ENCODE data around the gene IL20RB.
"Not testable (repeated sequence)": the region's sequence is repeated elsewhere in the genome, so short reads cannot be mapped to it uniquely, and the experiment has no call there.

Gene IL20RB

GRCh38 chr3:136943436-136943835 is 14.3 kb upstream of the IL20RB start:
- in situ Hi-C loops (cut with MboI; ENCODE audit: low sequenced_read_pairs) = no loop called here

DNA sequence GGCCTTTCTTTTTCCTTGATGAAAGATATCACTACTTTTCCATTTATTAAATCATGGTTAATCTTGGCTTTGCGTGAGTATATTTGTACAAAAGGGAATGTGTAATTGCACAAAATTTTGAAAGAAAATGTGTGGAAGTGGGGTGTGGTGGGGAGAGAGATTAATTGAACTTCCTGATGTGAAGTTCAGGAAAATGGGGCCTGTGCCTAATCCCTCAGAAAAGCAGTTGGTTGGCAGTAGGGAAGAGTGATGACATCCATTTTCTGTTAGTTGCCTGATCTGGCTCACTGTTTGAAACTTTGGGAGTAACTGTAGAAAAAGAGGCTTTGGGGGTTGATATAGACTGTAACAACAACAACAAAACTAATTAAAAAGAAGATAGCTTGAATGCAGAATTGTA is 10.8 kb upstream of the IL20RB start:
- in situ Hi-C loops (cut with MboI; ENCODE audit: low sequenced_read_pairs) = no loop called here

- in situ Hi-C loops (cut with MboI; ENCODE audit: low sequenced_read_pairs) = no loop called here
Measured at GRCh38 chr3:136947477-136947876, 10.3 kb upstream of the IL20RB start.

DNA sequence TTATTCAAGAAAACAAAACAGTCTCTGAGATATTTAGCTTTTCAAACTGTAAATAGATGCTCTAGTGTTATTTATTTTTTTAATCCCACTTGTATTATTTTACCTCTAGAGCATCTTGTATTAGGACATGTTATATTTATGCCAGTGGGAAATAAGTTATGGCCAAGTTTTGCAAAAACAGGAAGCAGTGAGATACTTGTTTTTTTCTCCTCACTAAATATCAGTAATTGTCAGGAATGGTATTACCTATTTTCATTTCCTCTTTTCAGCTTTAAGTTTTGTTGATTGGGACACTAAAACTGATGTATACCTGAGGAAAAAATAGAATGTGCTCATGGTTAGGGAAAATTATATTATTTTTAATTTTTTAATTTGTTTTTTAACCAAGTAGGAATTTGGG is 8.6 kb upstream of the IL20RB start:
- in situ Hi-C loops (cut with MboI; ENCODE audit: low sequenced_read_pairs) = no loop called here

GRCh38 chr3:136949708-136950107 is 8.1 kb upstream of the IL20RB start:
- in situ Hi-C loops (cut with MboI; ENCODE audit: low sequenced_read_pairs) = no loop called here

GRCh38 chr3:136950623-136951022 is 7.2 kb upstream of the IL20RB start:
- in situ Hi-C loops (cut with MboI; ENCODE audit: low sequenced_read_pairs) = no loop called here

DNA sequence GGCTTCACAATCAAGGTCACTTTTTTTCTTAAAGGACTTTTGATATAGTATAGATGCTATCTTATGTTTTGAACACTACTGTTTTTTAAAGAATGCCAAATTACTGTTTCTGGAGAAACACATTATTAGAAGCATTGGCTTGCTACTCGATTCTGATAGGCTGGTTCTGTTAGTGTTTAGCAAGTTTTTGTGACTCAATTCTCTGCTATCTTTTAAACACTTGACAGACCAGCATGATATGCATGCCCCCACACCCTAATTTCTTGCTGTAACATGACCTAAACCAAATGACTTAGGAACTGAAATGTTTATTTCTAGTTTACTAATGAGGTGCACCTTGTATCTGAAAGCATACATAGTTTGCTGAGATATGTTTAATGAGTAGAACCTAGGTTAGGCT is 5.5 kb upstream of the IL20RB start:
- in situ Hi-C loops (cut with MboI; ENCODE audit: low sequenced_read_pairs) = no loop called here

- in situ Hi-C loops (cut with MboI; ENCODE audit: low sequenced_read_pairs) = no loop called here
Measured at GRCh38 chr3:136954251-136954650, 3.5 kb upstream of the IL20RB start.

- in situ Hi-C loops (cut with MboI; ENCODE audit: low sequenced_read_pairs) = no loop called here
Measured at GRCh38 chr3:136954980-136955780, 2.6 kb upstream of the IL20RB start.

- in situ Hi-C loops (cut with MboI; ENCODE audit: low sequenced_read_pairs) = no loop called here
Measured at GRCh38 chr3:136955813-136956212, 2.0 kb upstream of the IL20RB start.

GRCh38 chr3:136956971-136957370 is 812 bp upstream of the IL20RB start:
- in situ Hi-C loops (cut with MboI; ENCODE audit: low sequenced_read_pairs) = no loop called here

DNA sequence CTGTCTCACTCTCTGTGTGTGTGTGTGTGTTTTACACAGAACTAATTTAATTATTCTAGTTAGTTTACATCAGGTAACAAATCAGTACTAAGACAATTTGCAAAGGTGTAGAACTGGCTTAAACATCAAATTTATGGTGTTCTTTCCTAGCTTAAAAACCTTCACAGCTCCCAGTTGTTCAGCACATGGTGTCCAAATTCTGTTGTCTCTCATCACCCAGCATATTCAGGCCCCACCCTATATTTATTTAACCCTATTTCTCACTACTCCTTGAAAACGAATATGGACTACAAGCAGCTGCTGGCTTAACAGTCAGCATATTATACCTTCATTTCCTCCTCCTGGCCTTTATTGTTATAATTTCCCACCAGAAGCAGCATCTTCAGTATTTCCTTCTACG is 1.2 kb downstream of the IL20RB start:
- in situ Hi-C loops (cut with MboI; ENCODE audit: low sequenced_read_pairs) = no loop called here

DNA sequence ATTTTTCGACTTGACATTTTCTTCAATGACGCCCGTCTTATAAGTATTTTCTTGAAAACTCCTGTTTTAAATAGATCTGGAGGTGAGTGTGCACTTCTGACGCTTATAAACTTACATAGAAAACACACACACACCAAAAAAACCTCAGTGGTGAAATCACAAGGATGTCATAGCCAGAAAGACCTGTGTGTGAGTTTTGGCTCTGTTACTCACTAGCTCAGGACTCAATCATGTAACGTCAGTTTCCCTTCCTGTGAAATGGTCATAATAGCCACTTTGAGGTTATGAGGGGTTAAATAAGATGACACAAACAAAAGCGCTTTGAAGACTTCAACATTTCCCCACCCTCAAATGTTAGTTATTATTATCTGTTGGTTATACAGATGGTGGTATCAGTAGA is 1.8 kb downstream of the IL20RB start:
- in situ Hi-C loops (cut with MboI; ENCODE audit: low sequenced_read_pairs) = no loop called here

DNA sequence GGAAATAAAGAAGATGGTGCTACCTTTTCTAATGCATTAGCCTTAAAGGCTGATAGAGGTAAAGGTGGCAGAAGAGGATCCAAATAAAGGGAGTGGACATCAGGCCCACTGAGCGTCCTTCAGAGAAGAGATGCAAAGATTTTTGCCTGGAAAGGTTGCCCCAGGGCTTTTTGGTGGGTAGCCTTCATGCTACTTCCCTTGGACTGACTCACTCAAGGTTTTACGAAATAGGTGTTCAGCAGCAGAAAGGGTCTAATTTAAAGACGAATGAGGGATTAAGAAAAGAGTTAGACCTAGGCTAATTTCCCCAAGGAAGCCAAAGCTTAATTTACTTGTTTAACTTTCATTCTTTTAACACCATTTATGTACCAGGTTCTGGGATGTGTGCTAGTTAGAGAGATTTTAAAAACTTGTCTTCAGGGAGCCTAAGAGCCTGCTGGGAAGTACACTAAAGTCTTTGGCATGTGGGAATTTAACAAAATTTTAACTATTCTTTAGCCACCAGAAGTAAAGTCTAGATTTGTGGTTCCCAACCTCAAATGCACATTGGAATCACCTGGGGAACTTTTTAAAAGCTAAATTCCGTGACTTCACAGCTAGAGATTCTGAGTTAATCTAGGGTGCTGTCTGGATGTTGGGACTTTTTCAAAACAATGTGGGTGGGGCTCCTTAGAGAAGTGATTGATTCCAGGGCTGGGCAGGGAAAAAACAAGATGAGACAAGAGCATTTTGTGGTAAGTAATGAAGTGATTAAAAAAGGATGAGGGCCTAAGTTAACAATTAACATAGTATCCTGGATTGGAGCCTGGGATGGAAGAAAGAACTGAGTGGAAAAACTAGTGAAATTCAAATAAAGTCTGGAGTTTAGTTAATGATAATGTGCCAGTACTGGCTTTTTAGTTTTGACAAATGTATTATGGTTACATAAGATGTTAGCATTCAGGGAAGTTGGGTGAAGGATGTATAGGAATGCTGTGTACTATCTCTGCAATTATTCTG is 3.4 kb downstream of the IL20RB start:
- in situ Hi-C loops (cut with MboI; ENCODE audit: low sequenced_read_pairs) = no loop called here

DNA sequence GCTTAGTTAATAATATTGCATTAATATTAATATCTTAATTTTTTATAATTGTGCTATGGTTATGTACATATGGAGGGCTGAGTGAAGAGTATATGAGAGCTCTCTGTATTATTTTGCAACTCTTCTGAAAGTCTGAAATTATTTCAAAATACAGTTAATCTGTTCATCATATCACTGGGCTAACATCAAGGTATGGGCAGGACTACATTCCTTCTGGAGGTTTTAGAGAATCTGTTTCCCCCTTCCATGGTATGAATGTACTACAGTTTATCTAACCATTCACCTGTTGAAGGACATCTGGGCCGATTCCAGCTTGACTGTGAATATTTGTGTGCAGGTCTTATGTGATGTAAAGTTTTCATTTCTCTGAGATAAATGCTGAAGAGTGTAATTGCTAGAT is 5.1 kb downstream of the IL20RB start:
- in situ Hi-C loops (cut with MboI; ENCODE audit: low sequenced_read_pairs) = no loop called here

- in situ Hi-C loops (cut with MboI; ENCODE audit: low sequenced_read_pairs) = not testable (repeated sequence)
Measured at GRCh38 chr3:136969539-136969938, 11.8 kb downstream of the IL20RB start.

GRCh38 chr3:136973352-136973751 is 15.6 kb downstream of the IL20RB start:
- in situ Hi-C loops (cut with MboI; ENCODE audit: low sequenced_read_pairs) = no loop called here

DNA sequence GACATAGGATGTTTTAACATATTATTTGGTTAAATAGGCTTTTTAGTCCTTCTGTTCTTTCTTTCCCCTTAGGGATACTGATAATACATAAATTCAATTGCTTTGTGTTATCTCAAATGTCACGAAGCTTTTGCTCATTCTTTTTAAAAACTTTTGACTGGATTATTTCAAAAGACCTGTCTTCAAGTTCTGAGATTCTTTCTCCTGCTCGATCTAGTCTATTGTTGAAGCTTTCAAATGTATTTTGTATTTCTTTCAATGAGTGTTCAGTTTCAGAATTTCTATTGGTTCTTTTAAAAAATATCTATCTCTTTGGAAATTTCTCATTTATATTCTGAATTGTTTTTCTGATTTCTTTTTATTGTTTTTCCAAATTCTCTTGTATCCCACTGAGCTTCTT is 16.9 kb downstream of the IL20RB start:
- in situ Hi-C loops (cut with MboI; ENCODE audit: low sequenced_read_pairs) = no loop called here

DNA sequence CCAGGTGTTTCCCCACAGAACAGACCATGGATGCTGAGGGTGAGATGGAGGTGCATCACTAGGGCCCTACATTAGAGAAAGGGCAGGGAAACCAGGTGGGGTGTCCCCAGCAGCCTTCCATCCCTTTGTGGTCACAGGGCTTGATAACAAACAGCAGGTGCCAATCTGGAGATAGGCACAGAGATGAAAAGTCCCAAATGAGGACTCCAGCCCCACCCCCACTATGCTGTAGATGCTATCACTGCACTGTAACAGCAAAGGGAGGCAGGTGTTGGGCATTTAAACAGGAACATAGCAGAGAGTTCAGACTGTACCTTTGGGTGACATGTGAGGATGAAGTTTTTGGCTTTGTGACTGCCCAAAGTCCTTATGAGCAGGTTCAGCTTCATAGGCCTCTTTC is 21.4 kb downstream of the IL20RB start:
- in situ Hi-C loops (cut with MboI; ENCODE audit: low sequenced_read_pairs) = no loop called here

DNA sequence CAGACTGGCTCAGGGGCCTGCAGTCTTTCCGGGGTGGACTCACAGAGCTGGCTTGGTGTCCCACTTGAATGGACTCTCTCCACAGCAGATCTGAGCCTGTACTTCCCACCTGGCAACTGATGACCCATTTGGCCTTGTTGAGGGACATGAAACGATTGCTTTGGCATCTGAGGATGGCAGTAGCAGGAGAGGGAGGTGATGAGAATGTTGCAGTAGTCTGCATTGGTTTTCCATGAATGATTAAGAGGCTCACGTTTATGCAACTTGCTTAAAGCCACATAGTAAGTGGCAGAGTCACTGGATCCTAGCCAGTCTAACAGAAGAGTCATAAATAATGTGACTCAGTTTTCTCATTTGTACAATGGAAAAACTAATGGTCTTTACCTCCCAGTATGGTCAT is 21.9 kb downstream of the IL20RB start:
- in situ Hi-C loops (cut with MboI; ENCODE audit: low sequenced_read_pairs) = no loop called here

DNA sequence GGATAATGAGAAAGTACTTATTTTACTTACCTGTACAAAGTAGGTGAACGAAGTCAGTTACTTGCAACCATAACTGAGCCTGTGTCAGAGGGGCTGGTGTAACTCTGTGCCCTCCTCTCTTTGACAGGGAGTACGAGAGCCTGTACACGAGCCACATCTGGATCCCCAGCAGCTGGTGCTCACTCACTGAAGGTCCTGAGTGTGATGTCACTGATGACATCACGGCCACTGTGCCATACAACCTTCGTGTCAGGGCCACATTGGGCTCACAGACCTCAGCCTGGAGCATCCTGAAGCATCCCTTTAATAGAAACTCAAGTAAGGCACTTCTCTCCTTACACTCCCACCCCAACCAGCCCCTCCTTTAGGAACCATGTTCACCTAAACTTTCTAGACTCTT is 24.2 kb downstream of the IL20RB start:
- in situ Hi-C loops (cut with MboI; ENCODE audit: low sequenced_read_pairs) = no loop called here

Measured in HL-60/S4 (cell line).